ENCODE measurements around the gene FBXW10.
"Not testable (repeated sequence)": the region's sequence is repeated elsewhere in the genome, so short reads cannot be mapped to it uniquely, and the experiment has no call there.

Gene FBXW10

GRCh38 chr17:18743699-18744421 lies at the start of gene FBXW10:
Gene FBXW10 (plus strand): TSS chr17:18744054. CDS start chr17:18744245, 191 bp downstream.
- not testable (repeated sequence) for DNase-seq

- not testable (repeated sequence) for DNase-seq
Observed at GRCh38 chr17:18695143-18695542, 48.7 kb upstream of the FBXW10 start.

GRCh38 chr17:18698473-18699103 lies 45.3 kb upstream of the FBXW10 start:
- not testable (repeated sequence) for DNase-seq

GRCh38 chr17:18705955-18706354 lies 37.9 kb upstream of the FBXW10 start:
- DNase-seq = not testable (repeated sequence)

GRCh38 chr17:18708215-18708614 lies 35.6 kb upstream of the FBXW10 start:
- not testable (repeated sequence) for DNase-seq

- DNase-seq = peak; percentile 53
Observed at GRCh38 chr17:18712354-18712999, 31.4 kb upstream of the FBXW10 start.

GRCh38 chr17:18718643-18719427 lies 25.0 kb upstream of the FBXW10 start:
- DNase-seq = peak; percentile 58

- not testable (repeated sequence) for DNase-seq
Observed at GRCh38 chr17:18719428-18720110, 24.3 kb upstream of the FBXW10 start.

GRCh38 chr17:18721775-18722547 lies 21.9 kb upstream of the FBXW10 start:
- not testable (repeated sequence) for DNase-seq

GRCh38 chr17:18722612-18723011 lies 21.2 kb upstream of the FBXW10 start:
- not testable (repeated sequence) for DNase-seq

GRCh38 chr17:18723509-18723908 lies 20.3 kb upstream of the FBXW10 start:
- DNase-seq = not testable (repeated sequence)

GRCh38 chr17:18732438-18732837 lies 11.4 kb upstream of the FBXW10 start:
- not testable (repeated sequence) for DNase-seq

GRCh38 chr17:18733350-18733749 lies 10.5 kb upstream of the FBXW10 start:
- DNase-seq = not testable (repeated sequence)

- not testable (repeated sequence) for DNase-seq
Observed at GRCh38 chr17:18739616-18740391, 4.0 kb upstream of the FBXW10 start.

- DNase-seq = not testable (repeated sequence)
Observed at GRCh38 chr17:18741228-18741627, 2.6 kb upstream of the FBXW10 start.

- not testable (repeated sequence) for DNase-seq
Observed at GRCh38 chr17:18744726-18745125, 872 bp downstream of the FBXW10 start.

- DNase-seq = not testable (repeated sequence)
Observed at GRCh38 chr17:18746551-18746950, 2.7 kb downstream of the FBXW10 start.

- DNase-seq = not testable (repeated sequence)
Observed at GRCh38 chr17:18747501-18747900, 3.6 kb downstream of the FBXW10 start.

GRCh38 chr17:18750242-18750641 lies 6.4 kb downstream of the FBXW10 start:
- not testable (repeated sequence) for DNase-seq

- not testable (repeated sequence) for DNase-seq
Observed at GRCh38 chr17:18753829-18754409, 10.1 kb downstream of the FBXW10 start.

All from T1000 (cell line).